ENCODE measurements around the gene COL27A1. TPM values are rescaled to one million over a fixed set of nuclear protein-coding genes. Genes with fewer than 3 reads are reported as not detected.

Gene COL27A1
- total RNA-seq, 1 donor, result 2.1 TPM

GRCh38 chr9:114227288-114228015 is 72.1 kb downstream of the COL27A1 start:
- no peak overlapping the region for H3K4me3 ChIP-seq (ENCODE audit: low read depth, low read length)
- no peak for TF ChIP-seq CTCF (IDR thresholded peaks at IDR 0.05; ENCODE audit: insufficient read depth, low read length)
- DNase-seq (ENCODE audit: low read depth), result no peak

- no peak for DNase-seq (ENCODE audit: low read depth)
- no peak for TF ChIP-seq CTCF (IDR thresholded peaks at IDR 0.05; ENCODE audit: insufficient read depth, low read length)
- no peak overlapping the region for H3K4me3 ChIP-seq (ENCODE audit: low read depth, low read length)
These were observed 72.9 kb downstream of the COL27A1 start for GRCh38 chr9:114228016-114228808.

- TF ChIP-seq CTCF (IDR thresholded peaks at IDR 0.05; ENCODE audit: insufficient read depth, low read length), result no peak
- no peak overlapping the region for H3K4me3 ChIP-seq (ENCODE audit: low read depth, low read length)
- DNase-seq (ENCODE audit: low read depth), result no peak
These were observed 74.0 kb downstream of the COL27A1 start for GRCh38 chr9:114229295-114229694.

- no peak for DNase-seq (ENCODE audit: low read depth)
- no peak overlapping the region for H3K4me3 ChIP-seq (ENCODE audit: low read depth, low read length)
- TF ChIP-seq CTCF (IDR thresholded peaks at IDR 0.05; ENCODE audit: insufficient read depth, low read length), result no peak
These were observed 74.7 kb downstream of the COL27A1 start for GRCh38 chr9:114230068-114230467.

GRCh38 chr9:114231273-114231672 is 75.9 kb downstream of the COL27A1 start:
- no peak for DNase-seq (ENCODE audit: low read depth)

More at GRCh38 chr9:114231273-114231672, 75.9 kb downstream of the COL27A1 start:
- no peak for TF ChIP-seq CTCF (IDR thresholded peaks at IDR 0.05; ENCODE audit: insufficient read depth, low read length)
- no peak overlapping the region for H3K4me3 ChIP-seq (ENCODE audit: low read depth, low read length)

Measured in fibroblast of the aortic adventitia (primary cell).